Measurements from ENCODE around the gene VCL.
"Not testable (repeated sequence)": the region's sequence is repeated elsewhere in the genome, so short reads cannot be mapped to it uniquely, and the experiment has no call there.

VCL gene

DNA sequence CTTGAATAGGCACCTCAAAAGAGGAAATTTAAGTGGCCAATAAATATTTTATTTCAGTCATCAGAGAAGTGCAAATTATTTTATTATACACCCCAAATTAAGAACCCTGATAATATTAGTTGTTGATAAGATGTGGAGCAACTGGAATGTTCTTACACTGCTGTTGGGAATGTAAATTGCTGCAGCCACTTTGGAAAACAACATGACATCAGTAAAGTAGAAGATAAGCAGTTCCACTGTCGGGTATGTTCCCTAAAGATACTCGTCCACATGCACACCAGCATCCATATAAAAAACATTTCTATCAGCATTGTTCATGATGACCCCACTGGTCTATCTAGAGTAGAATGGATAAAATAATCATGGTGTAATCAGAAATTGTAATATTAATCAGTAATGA is 46.5 kb downstream of the VCL start:
- DNase-seq, result no peak

DNA sequence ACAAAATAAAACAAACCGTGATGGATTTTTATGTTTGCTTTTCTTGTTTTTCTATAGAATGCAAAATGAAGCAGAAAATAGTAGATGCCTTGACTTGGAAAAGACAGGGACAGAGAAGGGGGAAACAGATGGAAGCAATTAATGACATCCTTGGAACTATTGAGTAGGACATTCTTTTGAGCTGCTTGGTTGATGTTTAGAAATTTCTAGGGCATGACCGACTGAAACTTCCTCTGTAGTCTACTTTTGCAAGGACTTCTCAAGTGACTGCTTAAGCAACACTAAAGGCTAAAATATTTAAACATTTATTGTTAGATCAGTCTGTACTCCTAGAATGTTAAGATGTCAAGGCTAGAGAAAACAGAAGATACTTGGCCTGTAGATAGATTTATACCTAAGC is 49.4 kb downstream of the VCL start:
- no peak for DNase-seq

GRCh38 chr10:74047871-74048270 is 50.0 kb downstream of the VCL start:
- DNase-seq, result no peak

GRCh38 chr10:74048433-74048832 is 50.5 kb downstream of the VCL start:
- DNase-seq, result no peak

DNA sequence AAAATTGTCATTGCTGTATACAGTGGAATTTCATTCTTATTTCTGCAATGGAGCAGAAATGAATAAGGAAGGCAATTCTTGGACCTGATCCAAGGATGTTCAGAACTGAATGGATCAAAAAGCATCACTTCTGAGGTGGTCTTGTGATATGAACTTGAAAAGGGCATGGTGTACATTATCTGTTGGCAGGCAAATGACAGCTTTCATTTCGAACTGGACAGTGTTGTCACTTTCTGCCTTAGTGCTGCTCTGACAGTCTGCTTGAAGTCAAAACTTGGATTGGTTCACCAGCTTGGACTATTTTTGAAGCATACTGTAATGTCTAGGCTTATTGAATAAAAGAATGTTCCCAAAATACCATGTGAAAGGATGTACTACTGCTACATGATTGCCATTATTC is 52.0 kb downstream of the VCL start:
- DNase-seq, result no peak

- no peak for DNase-seq
Measured at GRCh38 chr10:74050653-74051052, 52.7 kb downstream of the VCL start.

GRCh38 chr10:74051736-74052342 is 53.9 kb downstream of the VCL start:
- DNase-seq, result no peak

DNA sequence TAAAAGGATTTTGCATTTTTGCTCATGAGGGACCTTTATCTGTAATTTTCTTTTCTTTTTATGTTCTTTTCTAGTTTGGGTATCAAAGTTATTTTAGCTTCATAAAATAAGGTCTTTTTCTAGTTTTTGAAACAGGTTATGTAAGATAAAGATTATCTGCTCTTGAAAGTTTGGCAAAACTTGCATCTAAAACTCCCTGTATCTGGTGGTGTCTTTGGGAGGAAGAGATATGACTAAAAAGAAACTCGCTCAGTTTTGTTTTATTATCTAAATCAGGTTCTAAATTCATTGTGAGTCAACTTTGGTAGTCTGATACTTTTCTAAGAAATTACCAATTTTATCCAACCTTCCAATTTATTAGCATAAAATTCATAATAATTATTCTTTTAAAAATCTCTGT is 55.1 kb downstream of the VCL start:
- no peak for DNase-seq

DNA sequence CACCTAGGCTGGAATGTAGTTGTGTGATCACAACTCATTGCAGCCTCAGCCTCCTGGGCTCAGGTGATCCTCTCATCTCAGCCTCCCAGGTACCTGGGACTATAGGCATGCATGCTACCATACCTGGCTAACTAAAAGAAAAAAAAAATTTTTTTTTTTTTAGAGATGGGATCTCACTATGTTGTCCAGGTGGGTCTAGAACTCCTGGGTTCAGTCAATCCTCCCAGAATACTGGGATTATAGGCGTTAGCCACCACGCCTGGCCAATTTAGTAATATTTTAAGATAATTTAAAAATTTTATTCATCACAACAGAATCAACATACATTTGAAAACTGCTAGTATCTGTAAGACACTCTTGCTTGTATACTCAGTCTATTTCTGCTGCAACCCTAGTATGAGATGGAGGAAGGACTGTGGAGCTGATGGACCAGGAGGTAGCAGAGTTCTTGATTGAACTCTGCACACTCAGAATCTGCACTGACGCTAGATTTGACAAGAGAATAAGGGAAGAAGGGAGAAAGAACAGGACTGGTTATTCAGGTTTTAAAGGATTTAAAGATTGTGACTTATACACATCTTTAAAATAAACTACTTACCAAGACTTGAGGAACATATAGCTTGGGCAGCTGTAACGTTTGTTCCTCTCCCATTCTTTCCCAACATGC is 57.6 kb downstream of the VCL start:
- DNase-seq, result no peak

GRCh38 chr10:74056050-74056818 is 58.3 kb downstream of the VCL start:
- peak; percentile 27 for DNase-seq

DNA sequence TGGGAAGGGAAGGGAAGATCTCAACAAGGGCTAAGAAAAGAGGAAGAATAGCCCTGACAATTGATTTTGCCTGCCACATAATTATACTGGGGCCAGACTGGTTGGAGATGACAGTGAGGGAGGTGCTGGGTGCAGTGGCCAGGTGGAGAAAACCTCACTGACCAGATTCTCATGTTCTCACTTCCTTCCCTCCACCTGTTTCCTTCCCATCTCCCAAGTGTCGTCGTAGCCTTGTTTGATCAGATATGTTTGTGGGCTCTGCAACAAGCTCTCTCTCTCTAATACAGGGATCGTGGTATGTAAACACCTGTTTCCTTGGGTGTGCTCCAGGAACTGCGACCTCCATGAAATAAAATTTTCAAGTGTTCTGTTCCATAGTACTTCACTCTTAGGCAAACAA is 60.2 kb downstream of the VCL start:
- no peak for DNase-seq

DNA sequence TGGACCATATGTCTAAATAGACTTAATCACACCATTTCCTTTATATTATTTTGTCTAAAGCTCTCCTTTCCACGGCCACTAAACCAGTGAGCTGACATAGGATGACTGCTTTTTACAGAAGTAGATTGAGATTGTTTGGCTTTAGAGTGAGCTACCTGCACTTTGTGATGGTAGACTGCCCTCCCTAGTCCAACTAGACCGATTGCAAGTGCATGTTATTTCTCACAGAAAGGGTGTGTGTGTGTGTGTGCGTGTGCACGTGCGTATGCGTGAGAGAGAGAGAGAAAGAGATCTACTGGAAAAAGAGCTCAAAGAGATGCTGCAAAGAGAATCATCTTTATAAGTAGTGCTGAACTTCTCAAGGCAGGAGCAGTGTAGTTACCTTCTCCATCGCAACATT is 60.7 kb downstream of the VCL start:
- DNase-seq, result peak; percentile 30

GRCh38 chr10:74061104-74061503 is 63.2 kb downstream of the VCL start:
- DNase-seq, result no peak

DNA sequence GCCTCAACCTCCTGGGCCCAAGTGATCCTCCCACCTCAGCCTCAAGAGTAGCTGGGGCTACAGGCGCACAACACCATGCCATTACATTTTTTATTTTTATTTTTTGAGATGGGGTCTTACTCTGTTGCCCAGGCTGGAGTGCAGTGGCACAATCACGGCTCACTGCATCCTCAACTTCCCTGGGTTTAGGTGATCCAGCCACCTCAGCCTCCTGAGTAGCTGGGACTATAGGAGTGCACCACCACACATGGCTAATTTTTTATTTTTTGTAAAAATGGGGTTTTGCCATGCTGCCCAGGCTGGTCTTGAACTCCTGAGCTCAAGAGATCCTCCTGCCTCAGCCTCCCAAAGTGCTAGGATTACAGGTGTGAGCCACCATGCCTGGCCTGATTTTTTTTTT is 64.1 kb downstream of the VCL start:
- not testable (repeated sequence) for DNase-seq

GRCh38 chr10:74063256-74063655 is 65.3 kb downstream of the VCL start:
- no peak for DNase-seq

GRCh38 chr10:74067373-74068352 is 69.7 kb downstream of the VCL start:
- no peak for DNase-seq

DNA sequence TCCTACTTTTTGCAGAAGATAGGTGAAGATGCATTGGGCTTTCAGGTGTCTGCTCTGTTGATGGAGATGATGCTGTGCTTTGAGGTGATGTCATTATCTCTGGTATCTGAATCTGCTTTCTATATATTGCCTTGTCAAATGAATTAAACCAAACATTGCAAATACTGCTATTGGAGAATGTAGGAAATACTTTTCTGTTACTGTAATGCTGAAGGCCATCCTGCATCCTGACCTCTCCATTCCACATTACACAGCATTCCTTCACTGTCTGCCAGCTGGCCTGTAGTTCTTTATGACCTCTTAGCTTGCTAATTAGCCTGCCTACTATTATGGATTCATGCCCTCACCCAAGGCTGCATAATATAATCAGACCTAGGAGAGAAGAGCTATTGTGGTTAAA is 73.2 kb downstream of the VCL start:
- no peak for DNase-seq

DNA sequence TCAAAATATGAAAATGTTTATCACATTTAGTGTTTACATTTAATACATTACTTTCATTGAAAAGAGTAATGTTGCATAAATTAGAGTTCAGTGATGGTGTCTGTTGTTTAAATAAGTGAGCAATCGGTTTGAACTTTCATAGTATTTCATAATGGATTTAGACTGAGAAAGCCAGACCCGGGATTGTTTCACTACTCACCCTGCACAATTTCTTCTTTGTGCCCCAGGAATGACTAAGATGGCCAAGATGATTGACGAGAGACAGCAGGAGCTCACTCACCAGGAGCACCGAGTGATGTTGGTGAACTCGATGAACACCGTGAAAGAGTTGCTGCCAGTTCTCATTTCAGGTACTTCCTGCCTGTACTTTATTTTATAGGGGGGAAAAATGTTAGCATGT is 74.6 kb downstream of the VCL start:
- DNase-seq, result no peak

DNA sequence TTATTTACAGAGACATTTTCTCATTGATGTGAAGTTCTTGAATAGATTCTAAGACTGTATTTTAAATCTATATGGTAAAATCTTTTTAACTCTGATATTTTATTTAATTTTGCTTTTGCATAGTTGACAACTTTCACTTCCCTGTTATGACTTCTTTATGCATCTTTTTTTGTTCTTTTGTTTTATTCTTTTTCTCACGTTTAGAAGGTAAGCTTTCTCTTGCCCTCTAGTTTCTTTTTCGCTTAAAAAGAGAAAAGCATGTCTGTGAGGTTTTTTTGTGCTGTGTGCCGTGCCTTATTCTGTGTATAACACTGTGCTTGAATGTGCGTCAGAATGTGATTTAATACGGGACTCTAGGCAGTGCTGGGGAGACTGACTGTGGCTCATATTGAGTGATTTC is 78.0 kb downstream of the VCL start:
- no peak for DNase-seq

GRCh38 chr10:74076961-74077360 is 79.0 kb downstream of the VCL start:
- no peak for DNase-seq

- no peak for DNase-seq
Measured at GRCh38 chr10:74077416-74077815, 79.5 kb downstream of the VCL start.

GRCh38 chr10:74078037-74078436 is 80.1 kb downstream of the VCL start:
- peak; percentile 34 for DNase-seq

Data from CD4-positive, alpha-beta T cell treated with Interleukin-12 subunit alpha and Interleukin-12 subunit beta, for 1 hour (primary cell).